Stimulated activated naive CD8-positive, alpha-beta T cell treated with anti-CD3 and anti-CD28 coated beads, Interleukin-15, amount 100 ng/mL, for 72 hours (primary cell): ENCODE data around the gene MOB3B.
A peak's percentile ranks its signal among the peaks of the same experiment; 100 is the strongest.
"Not testable (repeated sequence)": the region's sequence is repeated elsewhere in the genome, so short reads cannot be mapped to it uniquely, and the experiment has no call there.

Source experiments
- ATAC-seq: fragments of 150-1000 bp; cut with Tn5 transposase; 2 replicates; pipeline ENCODE4 v1.10.0; 2021; ENCODE audit warnings: mild to moderate bottlenecking, moderate library complexity
- DNase-seq, 2 donors: peaks; one replicate each; pipeline ENCODE4 v3.0.0; 2021 to 2022
- H3K27ac Mint-ChIP-seq, 2 donors: one replicate each; pipeline ENCODE4 v1.8.0; 2022; ENCODE audit warnings: mild to moderate bottlenecking in 2 of 2, mixed read lengths in 2 of 2, moderate library complexity in 2 of 2
- H3K27me3 Mint-ChIP-seq: one replicate; pipeline ENCODE4 v1.8.0; 2022; ENCODE audit warnings: mixed read lengths
- H3K4me1 Mint-ChIP-seq: one replicate; pipeline ENCODE4 v1.8.0; 2022; ENCODE audit warnings: mild to moderate bottlenecking, mixed read lengths
- H3K4me3 Mint-ChIP-seq, 2 donors: one replicate each; pipeline ENCODE4 v1.8.0; 2022; ENCODE audit warnings: mild to moderate bottlenecking in 2 of 2, mixed read lengths in 2 of 2, moderate library complexity in 1 of 2
- H3K9me3 Mint-ChIP-seq, 2 donors: one replicate each; pipeline ENCODE4 v1.8.0; 2022; ENCODE audit warnings: mixed read lengths in 2 of 2

Gene MOB3B

DNA sequence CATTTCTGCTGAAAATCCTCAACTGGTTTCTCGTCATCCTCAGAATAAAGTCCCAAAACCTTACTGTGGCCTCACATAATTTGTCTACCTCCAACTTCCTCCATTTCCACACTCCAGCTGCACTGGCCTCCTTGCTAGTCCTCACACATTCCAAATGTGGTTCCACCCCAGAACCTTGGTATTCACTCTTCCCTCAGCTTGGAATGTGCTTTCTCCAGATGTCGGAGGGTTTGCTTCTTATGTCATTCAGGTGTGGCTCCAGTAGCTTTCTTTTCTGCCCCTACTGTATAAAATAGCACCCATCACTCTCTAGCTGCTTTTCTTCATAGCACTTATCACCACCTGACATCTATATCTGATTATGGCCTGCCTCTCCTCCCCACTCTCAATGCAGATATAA, 108.0 kb downstream of the MOB3B start:
- Mint-ChIP-seq H3K27me3 (no peaks in the 10 kb centered on the region), H3K9me3 (no peaks in the 10 kb centered on the region), H3K27ac (no peak overlapping the region), H3K4me1 (no peaks in the 10 kb centered on the region), H3K4me3 (no peak overlapping the region)
- no peak for ATAC-seq
- DNase-seq: no peak

DNA sequence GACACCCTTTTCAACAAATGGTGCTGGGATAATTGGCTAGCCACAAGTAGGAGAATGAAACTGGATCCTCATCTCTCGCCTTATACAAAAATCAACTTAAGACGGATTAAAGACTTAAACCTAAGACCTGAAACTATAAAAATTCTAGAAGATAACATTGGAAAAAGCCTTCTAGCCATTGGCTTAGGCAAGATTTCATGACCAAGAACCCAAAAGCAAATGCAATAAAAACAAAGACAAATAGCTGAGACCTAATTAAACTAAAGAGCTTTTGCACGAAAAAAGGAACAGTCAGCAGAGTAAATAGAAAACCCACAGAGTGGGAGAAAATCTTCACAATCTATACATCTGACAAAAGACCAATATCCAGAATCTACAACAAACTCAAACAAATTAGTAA, 110.1 kb downstream of the MOB3B start:
- H3K9me3 Mint-ChIP-seq, H3K27me3 Mint-ChIP-seq, ATAC-seq, H3K4me3 Mint-ChIP-seq, DNase-seq, H3K4me1 Mint-ChIP-seq, H3K27ac Mint-ChIP-seq: not testable (repeated sequence)

DNA sequence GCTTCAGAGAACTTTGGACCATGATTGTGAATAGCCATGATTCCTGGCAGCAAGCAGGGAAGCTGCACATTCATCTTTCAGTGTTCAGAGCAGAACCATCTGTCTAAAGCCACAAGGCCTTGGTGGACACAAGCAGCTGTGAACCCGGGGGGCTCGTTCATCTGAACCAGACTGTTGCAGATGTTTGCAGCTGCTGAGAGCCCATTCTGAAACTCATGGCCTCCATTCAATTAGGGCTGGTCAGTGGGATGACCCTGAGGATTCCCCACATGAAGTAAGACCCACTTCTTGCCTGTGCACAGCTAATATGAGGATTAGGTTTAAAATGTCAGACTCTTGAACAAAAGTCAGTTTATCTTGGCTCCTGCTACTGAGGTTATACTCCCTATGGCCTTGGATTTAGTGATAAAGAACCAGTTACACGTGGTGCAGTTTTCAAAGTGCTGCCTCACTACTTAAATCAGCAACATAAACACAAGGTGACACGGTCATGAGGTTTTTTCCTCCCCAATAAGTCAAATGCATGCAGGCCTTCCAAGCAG, 115.3 kb downstream of the MOB3B start:
- ATAC-seq (no peak), DNase-seq (no peak)
- Mint-ChIP-seq H3K27me3 (no peaks in the 10 kb centered on the region), H3K4me3 (no peak overlapping the region), H3K27ac (no peak overlapping the region), H3K4me1 (no peaks in the 10 kb centered on the region), H3K9me3 (no peaks in the 10 kb centered on the region)

DNA sequence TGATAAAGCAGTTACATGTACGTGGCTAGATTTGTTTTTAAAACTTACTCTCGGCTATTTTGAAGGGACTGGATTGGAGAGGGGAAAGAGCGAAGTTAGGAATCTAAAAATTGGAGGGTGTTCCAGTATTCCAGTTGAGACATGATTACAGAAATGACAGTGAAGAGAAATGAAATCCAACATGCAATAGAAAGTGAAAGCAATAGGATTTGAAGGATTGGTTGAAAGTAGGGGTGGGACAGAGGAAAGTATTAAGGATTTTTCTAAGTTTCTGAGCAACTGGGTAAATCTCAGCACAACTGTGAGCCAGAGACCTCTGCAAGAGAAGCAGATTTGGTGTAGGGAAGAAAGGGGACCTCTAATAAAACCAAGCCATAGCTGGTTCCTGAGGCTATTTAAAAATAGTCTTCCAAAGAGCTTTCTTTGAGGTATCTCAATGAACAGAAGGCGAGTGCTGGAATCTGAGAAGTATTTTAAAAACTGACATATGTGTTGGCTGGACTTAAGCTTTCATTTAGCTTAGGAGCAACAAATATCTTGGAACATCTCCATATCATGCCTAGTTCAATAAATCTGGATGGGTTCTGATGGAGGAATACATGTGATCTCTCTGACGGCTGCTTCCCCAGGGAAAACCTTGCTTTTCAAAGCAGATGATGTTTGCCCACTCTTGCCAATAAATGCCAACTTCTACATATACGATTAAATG, 115.9 kb downstream of the MOB3B start:
- no peak for DNase-seq
- no peak overlapping the region for H3K27ac Mint-ChIP-seq
- H3K9me3 Mint-ChIP-seq: no peaks in the 10 kb centered on the region
- no peaks in the 10 kb centered on the region for H3K4me1 Mint-ChIP-seq
- ATAC-seq: no peak
- no peak overlapping the region for H3K4me3 Mint-ChIP-seq
- H3K27me3 Mint-ChIP-seq: no peaks in the 10 kb centered on the region

DNA sequence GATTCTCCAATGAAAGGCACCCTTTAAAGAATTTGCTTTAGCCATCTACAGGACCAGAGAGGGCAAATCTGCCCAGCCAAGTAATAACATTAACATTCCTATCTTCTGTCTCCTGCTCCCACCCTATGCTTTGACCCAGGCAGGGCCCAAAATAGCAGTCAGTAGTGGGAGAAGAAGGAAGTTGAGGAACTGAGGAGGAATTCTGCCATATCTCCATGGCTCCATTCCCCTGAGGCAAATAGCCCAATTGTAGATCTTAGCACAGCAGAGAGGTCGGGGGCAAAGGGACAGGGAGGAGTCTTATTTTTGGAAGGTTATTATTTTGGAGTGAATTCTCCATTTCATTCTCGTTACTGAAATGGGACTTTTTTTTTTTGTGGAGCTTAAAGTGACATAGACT, 116.7 kb downstream of the MOB3B start:
- Mint-ChIP-seq H3K4me1 (no peaks in the 10 kb centered on the region), H3K27me3 (no peaks in the 10 kb centered on the region), H3K27ac (no peak overlapping the region), H3K9me3 (no peaks in the 10 kb centered on the region), H3K4me3 (no peak overlapping the region)
- DNase-seq (no peak), ATAC-seq (no peak)

DNA sequence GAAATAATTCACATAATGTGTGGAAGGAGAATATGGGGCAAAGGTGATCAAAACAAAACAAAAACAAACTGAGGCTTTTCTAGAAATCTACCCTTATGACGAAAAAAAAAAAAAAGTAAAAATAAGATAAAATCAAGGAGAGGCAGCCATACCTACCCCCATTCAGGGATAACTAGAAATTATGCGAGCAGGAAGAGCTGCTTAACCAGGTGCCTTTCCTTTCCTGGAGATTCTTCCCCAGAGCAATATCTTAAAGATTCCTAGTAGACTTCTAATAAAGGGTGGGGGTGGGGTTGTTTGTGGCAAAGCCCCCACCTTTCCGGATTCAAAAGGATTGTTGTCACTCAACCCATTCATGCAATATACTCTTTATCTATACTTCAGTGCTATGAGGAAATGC, 117.5 kb downstream of the MOB3B start:
- DNase-seq: no peak
- H3K27ac Mint-ChIP-seq: no peak overlapping the region
- no peaks in the 10 kb centered on the region for H3K4me1 Mint-ChIP-seq
- H3K9me3 Mint-ChIP-seq: no peaks in the 10 kb centered on the region
- no peaks in the 10 kb centered on the region for H3K27me3 Mint-ChIP-seq
- H3K4me3 Mint-ChIP-seq: no peak overlapping the region
- no peak for ATAC-seq

DNA sequence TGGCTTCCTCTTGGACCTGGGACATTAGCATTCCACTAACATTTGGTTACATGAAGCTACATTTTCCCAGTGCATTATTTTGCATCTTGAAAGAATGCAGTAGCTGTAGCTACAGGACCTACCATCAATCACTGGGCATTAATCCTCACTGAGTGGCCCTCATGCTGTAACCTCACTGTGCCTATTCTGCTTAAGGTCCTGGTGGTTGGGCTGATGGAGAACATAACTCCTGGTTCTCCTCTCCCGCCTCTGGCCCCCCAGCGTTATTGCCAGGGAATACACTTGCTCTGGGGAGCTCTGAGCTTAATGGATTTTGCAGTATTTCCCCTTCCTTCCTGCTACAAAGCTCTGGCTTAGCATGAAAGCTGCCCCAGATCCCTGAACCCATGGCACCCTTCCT, 121.1 kb downstream of the MOB3B start:
- H3K27ac Mint-ChIP-seq: peak overlapping the region in 1 of 2 donors; percentile 23
- no peaks in the 10 kb centered on the region for H3K27me3 Mint-ChIP-seq
- H3K9me3 Mint-ChIP-seq: no peaks in the 10 kb centered on the region
- DNase-seq (no peak), ATAC-seq (no peak)
- no peaks in the 10 kb centered on the region for H3K4me1 Mint-ChIP-seq
- H3K4me3 Mint-ChIP-seq: no peak overlapping the region

DNA sequence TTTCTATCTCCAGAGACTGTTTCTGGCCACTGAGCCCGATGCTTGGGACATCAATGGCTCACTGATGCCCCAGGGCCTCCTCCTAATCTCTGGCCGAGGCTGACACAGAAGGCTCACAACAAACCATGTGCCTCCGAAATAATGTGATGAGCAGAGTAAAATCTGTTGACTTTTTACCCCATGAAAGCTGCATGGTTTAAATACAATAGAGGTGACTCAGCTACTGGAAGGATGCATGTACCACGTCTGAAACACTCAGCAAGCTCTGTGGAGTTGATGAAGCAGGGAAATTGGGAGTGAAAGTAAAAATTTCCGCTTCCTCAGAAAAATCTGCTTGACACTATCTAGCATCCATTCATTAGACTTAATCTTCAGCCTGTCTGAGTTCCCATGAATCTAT, 121.6 kb downstream of the MOB3B start:
- no peak overlapping the region for H3K27ac Mint-ChIP-seq
- no peaks in the 10 kb centered on the region for H3K9me3 Mint-ChIP-seq
- H3K4me1 Mint-ChIP-seq: no peaks in the 10 kb centered on the region
- no peaks in the 10 kb centered on the region for H3K27me3 Mint-ChIP-seq
- DNase-seq: no peak
- H3K4me3 Mint-ChIP-seq: no peak overlapping the region
- ATAC-seq: no peak

DNA sequence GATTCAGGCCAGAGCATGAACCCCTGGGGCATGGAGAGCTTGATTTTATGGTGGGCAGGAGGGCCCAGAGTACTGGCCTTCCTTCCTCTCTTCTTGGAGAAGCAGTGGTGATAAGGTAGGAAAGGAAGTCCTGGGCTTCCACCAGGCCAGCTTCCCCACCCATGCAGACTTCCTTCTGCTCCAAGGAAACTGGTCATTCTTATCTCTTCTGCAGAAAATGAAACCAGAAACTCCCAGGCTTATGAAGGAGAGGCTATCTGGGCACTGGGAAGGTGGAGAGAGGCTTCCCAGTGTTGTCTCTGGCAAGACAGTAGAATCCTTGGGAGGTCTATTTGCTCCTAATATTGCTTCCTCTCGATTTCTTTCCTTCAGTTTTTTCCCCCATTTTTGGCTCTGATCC, 122.1 kb downstream of the MOB3B start:
- no peaks in the 10 kb centered on the region for H3K4me1 Mint-ChIP-seq
- no peak overlapping the region for H3K4me3 Mint-ChIP-seq
- no peak overlapping the region for H3K27ac Mint-ChIP-seq
- H3K9me3 Mint-ChIP-seq: no peaks in the 10 kb centered on the region
- no peak for ATAC-seq
- no peak for DNase-seq
- no peaks in the 10 kb centered on the region for H3K27me3 Mint-ChIP-seq

DNA sequence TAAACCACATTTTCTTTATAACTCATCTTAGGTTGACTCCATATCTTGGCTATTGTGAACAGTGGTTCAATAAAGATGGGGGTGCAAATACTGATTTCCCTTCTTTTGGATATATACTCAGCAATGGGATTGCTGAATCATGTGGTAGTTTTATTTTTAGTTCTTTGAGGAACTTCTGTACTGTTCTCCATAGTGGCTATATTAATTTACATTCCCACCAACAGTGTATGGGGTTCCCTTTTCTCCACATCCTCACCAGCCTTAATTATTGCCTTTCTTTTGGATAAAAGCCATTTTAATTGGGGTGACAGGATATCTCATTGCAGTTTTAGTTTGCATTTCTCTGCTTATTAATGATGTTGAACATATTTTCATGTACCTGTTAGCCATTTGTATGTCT, 125.0 kb downstream of the MOB3B start:
- Mint-ChIP-seq H3K9me3 (no peaks in the 10 kb centered on the region), H3K4me1 (no peaks in the 10 kb centered on the region), H3K27ac (no peak overlapping the region), H3K27me3 (no peaks in the 10 kb centered on the region), H3K4me3 (no peak overlapping the region)
- no peak for DNase-seq
- no peak for ATAC-seq

DNA sequence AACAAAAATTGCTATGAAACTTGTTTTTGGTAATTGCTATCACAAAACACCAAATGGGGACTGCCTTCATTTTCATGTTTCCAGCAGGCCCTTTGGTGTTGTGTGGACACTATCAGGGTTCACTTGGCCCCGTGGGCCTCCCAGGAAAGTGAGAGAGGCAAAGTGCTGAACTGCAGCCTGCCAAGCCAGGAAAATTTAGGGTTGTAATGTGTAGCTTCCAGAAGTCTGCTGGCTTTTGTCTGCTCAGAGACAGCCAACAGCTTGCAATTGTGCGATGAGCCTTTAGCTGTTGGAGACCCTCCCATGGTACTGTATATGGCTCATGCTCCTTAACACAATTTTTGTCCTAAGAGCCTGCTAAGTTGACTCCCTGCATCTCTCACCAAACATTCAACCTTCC, 127.0 kb downstream of the MOB3B start:
- Mint-ChIP-seq H3K9me3 (no peaks in the 10 kb centered on the region), H3K27me3 (no peaks in the 10 kb centered on the region), H3K4me3 (no peak overlapping the region), H3K4me1 (no peaks in the 10 kb centered on the region), H3K27ac (no peak overlapping the region)
- DNase-seq (no peak), ATAC-seq (no peak)

DNA sequence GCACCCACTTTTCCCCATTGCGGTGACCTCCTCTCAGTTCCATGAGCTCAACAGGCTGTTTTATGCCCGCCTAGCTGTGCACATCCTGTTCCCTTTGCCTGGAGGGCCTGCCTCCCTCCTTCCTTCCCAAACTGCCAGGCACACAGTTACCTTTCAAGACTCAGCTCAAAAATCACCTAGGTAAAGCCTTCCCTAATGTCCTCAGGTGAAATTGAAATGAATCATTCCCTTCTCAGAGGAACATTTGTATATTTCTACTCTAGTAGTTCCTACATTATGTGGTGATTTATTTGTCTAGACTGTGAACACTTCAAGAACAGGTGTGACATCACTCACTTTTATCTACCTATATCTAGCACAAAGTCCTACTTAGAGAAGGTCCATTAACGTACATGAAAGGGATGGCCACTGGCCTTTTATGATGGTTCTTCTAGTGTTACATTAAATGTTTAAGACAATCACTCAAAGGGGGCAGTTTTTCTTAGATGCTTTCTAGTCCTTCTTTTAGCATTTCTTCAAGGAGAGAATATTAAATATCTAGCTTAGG, 129.2 kb downstream of the MOB3B start:
- H3K4me3 Mint-ChIP-seq: no peak overlapping the region
- H3K9me3 Mint-ChIP-seq: no peaks in the 10 kb centered on the region
- ATAC-seq (no peak), DNase-seq (no peak)
- no peak overlapping the region for H3K27ac Mint-ChIP-seq
- no peaks in the 10 kb centered on the region for H3K4me1 Mint-ChIP-seq
- no peaks in the 10 kb centered on the region for H3K27me3 Mint-ChIP-seq

DNA sequence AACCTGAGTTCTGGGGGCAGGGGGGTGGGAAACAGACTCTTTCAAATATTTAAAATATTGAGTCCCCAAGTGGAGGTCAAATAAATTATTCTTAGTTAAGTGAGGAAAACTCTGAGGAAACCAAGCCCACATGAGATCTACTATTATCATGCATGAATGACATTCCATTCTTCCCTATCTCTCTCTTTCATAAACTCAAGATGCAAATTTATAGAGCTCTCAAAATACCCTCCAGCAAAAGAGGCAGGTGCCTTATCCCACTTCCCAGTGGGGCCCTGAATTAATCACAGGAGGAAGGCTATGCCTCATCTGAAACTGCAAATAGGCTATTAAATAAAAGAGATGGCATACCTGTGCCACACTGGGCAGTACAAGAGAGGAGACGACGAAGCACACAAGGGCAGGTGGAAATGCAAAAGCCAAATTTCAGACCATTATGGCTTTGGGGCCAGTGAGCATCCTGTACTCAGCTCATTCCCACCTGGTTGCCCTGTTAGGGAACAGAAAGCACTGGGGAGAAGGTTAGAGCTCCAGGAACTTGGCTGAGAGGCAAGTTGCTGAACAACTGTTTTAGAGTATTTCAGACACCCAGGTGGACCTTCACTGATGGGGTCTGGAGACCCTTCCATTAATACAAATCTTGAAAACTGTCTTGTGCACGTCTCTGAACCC, 130.5 kb downstream of the MOB3B start:
- Mint-ChIP-seq H3K9me3 (no peaks in the 10 kb centered on the region), H3K4me1 (no peaks in the 10 kb centered on the region), H3K4me3 (no peak overlapping the region), H3K27me3 (no peaks in the 10 kb centered on the region), H3K27ac (no peak overlapping the region)
- DNase-seq (no peak), ATAC-seq (no peak)

DNA sequence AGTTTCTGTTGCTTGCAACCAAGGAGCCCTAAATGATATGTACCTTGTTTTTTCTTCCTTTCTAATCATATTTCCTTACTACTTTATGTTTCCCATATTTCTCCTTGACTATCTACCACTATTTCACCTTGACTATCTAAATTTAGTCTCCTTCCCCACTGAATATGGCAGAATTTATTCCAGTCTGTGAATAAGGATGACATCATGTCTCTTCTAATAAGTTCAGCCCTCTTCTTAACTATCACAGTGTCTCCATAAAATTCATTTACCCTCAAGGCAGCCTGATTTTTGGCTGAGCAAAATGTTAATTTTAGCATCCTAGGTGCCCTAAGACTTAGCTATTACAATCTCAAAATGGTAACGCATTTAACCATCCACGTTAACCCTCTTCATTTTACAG, 133.1 kb downstream of the MOB3B start:
- ATAC-seq: no peak
- Mint-ChIP-seq H3K27me3 (no peaks in the 10 kb centered on the region), H3K4me3 (no peak overlapping the region), H3K9me3 (no peaks in the 10 kb centered on the region), H3K27ac (no peak overlapping the region), H3K4me1 (no peaks in the 10 kb centered on the region)
- no peak for DNase-seq

DNA sequence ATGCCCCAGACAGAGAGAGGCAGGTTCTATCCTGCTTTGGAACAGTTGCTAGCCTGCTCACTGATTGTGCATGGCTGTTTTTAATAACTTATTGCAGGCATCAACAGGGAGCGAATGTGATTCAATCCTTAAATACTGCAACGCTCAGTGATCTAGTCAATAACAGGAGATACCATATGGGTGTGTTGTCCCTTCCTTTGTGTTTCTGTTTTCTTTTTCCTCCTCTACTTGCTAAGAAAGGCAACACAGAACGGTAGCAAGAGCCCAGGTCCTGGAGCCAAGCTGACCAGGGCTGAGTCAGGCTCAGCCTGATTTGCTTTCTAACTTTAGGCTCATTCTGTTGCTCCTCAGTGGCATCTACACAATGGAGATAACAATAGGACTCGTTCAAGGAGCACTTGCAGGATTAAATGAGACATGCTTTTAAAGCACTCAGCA, 134.1 kb downstream of the MOB3B start:
- Mint-ChIP-seq H3K4me3 (no peak overlapping the region), H3K27ac (no peak overlapping the region), H3K27me3 (no peaks in the 10 kb centered on the region), H3K4me1 (no peaks in the 10 kb centered on the region), H3K9me3 (no peaks in the 10 kb centered on the region)
- no peak for ATAC-seq
- no peak for DNase-seq

DNA sequence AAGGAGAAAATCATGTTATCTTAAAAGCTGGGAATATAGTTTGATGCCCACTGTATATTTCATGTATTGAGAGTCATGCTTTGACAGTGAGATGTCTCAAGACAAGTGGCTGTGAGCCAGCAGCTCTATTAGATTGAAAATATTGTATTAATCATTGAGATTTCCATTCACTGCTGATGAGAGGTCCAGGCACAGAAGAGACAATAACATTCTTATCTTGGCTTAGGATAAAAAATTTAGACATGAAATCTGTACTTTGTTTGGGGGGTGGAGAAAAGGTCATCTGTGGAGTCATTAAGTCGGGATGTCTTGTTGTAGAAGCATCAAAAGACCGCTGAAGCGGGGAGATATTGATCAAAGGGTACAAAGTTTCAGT, 134.8 kb downstream of the MOB3B start:
- H3K27ac Mint-ChIP-seq: no peak overlapping the region
- H3K27me3 Mint-ChIP-seq: no peaks in the 10 kb centered on the region
- no peak for ATAC-seq
- no peak overlapping the region for H3K4me3 Mint-ChIP-seq
- H3K9me3 Mint-ChIP-seq: no peaks in the 10 kb centered on the region
- no peaks in the 10 kb centered on the region for H3K4me1 Mint-ChIP-seq
- DNase-seq: no peak
